OCI-LY7 (cell line): ENCODE results near the gene CHRNB4.

Experiments
- EZH2phosphoT487 ChIP-seq: fragments of 200-600 bp; sonication (generic); IDR thresholded peaks from 2 replicates; pipeline ENCODE4 v1.6.1; 2018; ENCODE audit warnings: low read depth, borderline replicate concordance, mild to moderate bottlenecking, mixed run types, antibody characterized with exemption, low read length, moderate library complexity, mixed read lengths
- TF ChIP-seq, protein P1 (sequence below): fragments of 200-600 bp; sonication (generic); conservative IDR thresholded peaks from 2 replicates; pipeline ENCODE4 v1.5.1; 2014; ENCODE audit warnings: mild to moderate bottlenecking, antibody characterized with exemption, low read length, moderate library complexity, mixed read lengths

DNA sequence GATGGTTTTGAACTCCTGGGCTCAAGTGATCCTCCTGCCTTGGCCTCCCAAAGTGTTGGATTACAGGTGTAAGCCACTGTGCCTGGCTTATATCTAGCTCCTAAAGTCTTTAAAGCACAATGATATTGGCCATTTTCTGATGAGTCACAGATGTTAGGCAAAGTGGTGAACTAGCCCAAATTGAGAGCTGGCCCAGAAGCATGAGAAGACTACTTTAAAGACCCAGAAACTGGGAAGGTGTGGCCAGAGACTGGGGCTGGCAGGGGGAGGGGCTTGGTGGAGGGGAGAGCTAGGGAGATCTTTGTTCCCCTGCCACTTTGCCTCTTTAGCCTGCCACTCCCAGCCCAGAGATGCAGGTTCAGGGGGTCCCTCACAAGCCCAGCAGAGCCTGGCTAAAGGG, 41.8 kb downstream of the CHRNB4 start:
- TF ChIP-seq, protein P1, sequence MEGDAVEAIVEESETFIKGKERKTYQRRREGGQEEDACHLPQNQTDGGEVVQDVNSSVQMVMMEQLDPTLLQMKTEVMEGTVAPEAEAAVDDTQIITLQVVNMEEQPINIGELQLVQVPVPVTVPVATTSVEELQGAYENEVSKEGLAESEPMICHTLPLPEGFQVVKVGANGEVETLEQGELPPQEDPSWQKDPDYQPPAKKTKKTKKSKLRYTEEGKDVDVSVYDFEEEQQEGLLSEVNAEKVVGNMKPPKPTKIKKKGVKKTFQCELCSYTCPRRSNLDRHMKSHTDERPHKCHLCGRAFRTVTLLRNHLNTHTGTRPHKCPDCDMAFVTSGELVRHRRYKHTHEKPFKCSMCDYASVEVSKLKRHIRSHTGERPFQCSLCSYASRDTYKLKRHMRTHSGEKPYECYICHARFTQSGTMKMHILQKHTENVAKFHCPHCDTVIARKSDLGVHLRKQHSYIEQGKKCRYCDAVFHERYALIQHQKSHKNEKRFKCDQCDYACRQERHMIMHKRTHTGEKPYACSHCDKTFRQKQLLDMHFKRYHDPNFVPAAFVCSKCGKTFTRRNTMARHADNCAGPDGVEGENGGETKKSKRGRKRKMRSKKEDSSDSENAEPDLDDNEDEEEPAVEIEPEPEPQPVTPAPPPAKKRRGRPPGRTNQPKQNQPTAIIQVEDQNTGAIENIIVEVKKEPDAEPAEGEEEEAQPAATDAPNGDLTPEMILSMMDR, result no peak
- no peak for TF ChIP-seq EZH2phosphoT487
